Putamen (tissue), 1 donor: ENCODE data around the gene EHD1.

Experiments
- DNase-seq: peaks from one replicate; pipeline ENCODE4 v3.0.0-alpha.2; 2016; ENCODE audit warnings: low spot score

Gene EHD1

GRCh38 chr11:64872790-64873488 is 5.5 kb downstream of the EHD1 start:
- DNase-seq, result no peak

GRCh38 chr11:64871492-64871891 is 6.9 kb downstream of the EHD1 start:
- no peak for DNase-seq

- DNase-seq, result no peak
These were observed 7.4 kb downstream of the EHD1 start for GRCh38 chr11:64870893-64871466.

- no peak for DNase-seq
These were observed 8.1 kb downstream of the EHD1 start for GRCh38 chr11:64870176-64870892.

- DNase-seq, result no peak
These were observed 8.7 kb downstream of the EHD1 start for GRCh38 chr11:64869571-64870175.

- DNase-seq, result no peak
These were observed 9.4 kb downstream of the EHD1 start for GRCh38 chr11:64868904-64869570.

- DNase-seq, result no peak
These were observed 10.5 kb downstream of the EHD1 start for GRCh38 chr11:64867748-64868462.

GRCh38 chr11:64866173-64866491 is 12.3 kb downstream of the EHD1 start:
- DNase-seq, result no peak

GRCh38 chr11:64865286-64866172 is 12.9 kb downstream of the EHD1 start:
- no peak for DNase-seq

- no peak for DNase-seq
These were observed 13.7 kb downstream of the EHD1 start for GRCh38 chr11:64864473-64865285.

- no peak for DNase-seq
These were observed 14.3 kb downstream of the EHD1 start for GRCh38 chr11:64864135-64864472.

GRCh38 chr11:64863391-64864060 is 14.9 kb downstream of the EHD1 start:
- DNase-seq, result no peak

- no peak for DNase-seq
These were observed 15.4 kb downstream of the EHD1 start for GRCh38 chr11:64862987-64863390.

- DNase-seq, result no peak
These were observed 17.0 kb downstream of the EHD1 start for GRCh38 chr11:64861227-64861975.

GRCh38 chr11:64859542-64860414 is 18.6 kb downstream of the EHD1 start:
- DNase-seq, result no peak

- no peak for DNase-seq
These were observed 19.8 kb downstream of the EHD1 start for GRCh38 chr11:64858467-64859263.

GRCh38 chr11:64857485-64857884 is 20.9 kb downstream of the EHD1 start:
- DNase-seq, result no peak
